GM10847 (cell line): ENCODE results near the gene SAPCD2.
A peak's percentile ranks its signal among the peaks of the same experiment; 100 is the strongest.

Experiments
- POLR2A ChIP-seq: IDR thresholded peaks from 2 replicates; pipeline ENCODE4 v1.6.1; 2011; ENCODE audit not compliant: insufficient read length; ENCODE audit errors: extremely low read depth

Gene SAPCD2

GRCh38 chr9:137095664-137096517 lies 25.5 kb upstream of the SAPCD2 start:
- no peak for TF ChIP-seq POLR2A

GRCh38 chr9:137089232-137089947 lies 19.0 kb upstream of the SAPCD2 start:
- TF ChIP-seq POLR2A, result no peak

- no peak for TF ChIP-seq POLR2A
These were observed 17.8 kb upstream of the SAPCD2 start for GRCh38 chr9:137088121-137088520.

- TF ChIP-seq POLR2A, result no peak
These were observed 17.1 kb upstream of the SAPCD2 start for GRCh38 chr9:137087409-137087925.

- TF ChIP-seq POLR2A, result peak; percentile 56
These were observed 16.4 kb upstream of the SAPCD2 start, which contains the start of gene MAN1B1 for GRCh38 chr9:137086531-137087408. Gene MAN1B1, plus strand, starts transcription at chr9:137086985. Its CDS starts 15 bp downstream, at chr9:137087000.

- TF ChIP-seq POLR2A, result no peak
These were observed 15.7 kb upstream of the SAPCD2 start for GRCh38 chr9:137085920-137086530.

- no peak for TF ChIP-seq POLR2A
These were observed 14.2 kb upstream of the SAPCD2 start for GRCh38 chr9:137084526-137084925.

GRCh38 chr9:137083394-137084004 lies 13.1 kb upstream of the SAPCD2 start:
- no peak for TF ChIP-seq POLR2A

GRCh38 chr9:137082925-137083290 lies 12.6 kb upstream of the SAPCD2 start:
- TF ChIP-seq POLR2A, result no peak

- no peak for TF ChIP-seq POLR2A
These were observed 12.0 kb upstream of the SAPCD2 start for GRCh38 chr9:137082222-137082924.

GRCh38 chr9:137080260-137081122 lies 10.1 kb upstream of the SAPCD2 start:
- no peak for TF ChIP-seq POLR2A

- TF ChIP-seq POLR2A, result no peak
These were observed 9.0 kb upstream of the SAPCD2 start for GRCh38 chr9:137079401-137079787.

GRCh38 chr9:137078701-137079400 lies 8.5 kb upstream of the SAPCD2 start:
- no peak for TF ChIP-seq POLR2A
